ENCODE data around the gene TEAD1. TPM values are rescaled to one million over a fixed set of nuclear protein-coding genes. Genes with fewer than 3 reads are reported as not detected.
A peak's percentile ranks its signal among the peaks of the same experiment; 100 is the strongest.

The TEAD1 gene
- total and polyA plus RNA-seq, 10 of the 15 experiments (the other 5 are each of a cell fraction or from before 2014, with no cell fraction given) = 0.01 to 0.59 (median 0.04) TPM; not detected in 6

- TF ChIP-seq CTCF (IDR thresholded peaks at IDR 0.05 in 2 of 3, conservative IDR thresholded peaks at IDR 0.05 in 1 of 3; ENCODE audit: control insufficient read depth in 2 of 3, extremely low read depth in 1 of 3, insufficient read depth in 1 of 3, low read depth in 3 of 3, low read length in 3 of 3) = no peak
Measured at GRCh38 chr11:12909879-12910278, 235.7 kb downstream of the TEAD1 start (continued).

GRCh38 chr11:12914400-12914912 lies 240.2 kb downstream of the TEAD1 start:
- Histone ChIP-seq H3K4me3 (no peak overlapping the region), H3K4me1 (ENCODE audit: control insufficient read depth, insufficient read depth, low read length) (no peaks in the 10 kb centered on the region), H4K20me1 (ENCODE audit: control insufficient read depth, insufficient read depth) (no peaks in the 10 kb centered on the region), H3K27me3 (replicated peaks in 1 of 2; ENCODE audit: control insufficient read depth in 2 of 2, insufficient read depth in 2 of 2, low read length in 1 of 2) (peaks cover 0 to 6% of the 10 kb centered on the region in 2 experiments; a peak in 2 of 4 replicates), H3K9me3 (replicated peaks; ENCODE audit: control insufficient read depth, insufficient read depth, low read length) (no peaks in the 10 kb centered on the region), H3K79me2 (ENCODE audit: control insufficient read depth, insufficient read depth, low read length) (no peaks in the 10 kb centered on the region), H3K27ac (ENCODE audit: control insufficient read depth, insufficient read depth) (no peak overlapping the region), H3K9ac (ENCODE audit: control insufficient read depth, insufficient read depth, low read length) (no peak overlapping the region), H3K4me2 (ENCODE audit: control insufficient read depth, insufficient read depth) (no peak overlapping the region), H3K36me3 (ENCODE audit: control insufficient read depth in 2 of 2, insufficient read depth in 2 of 2, low read length in 1 of 2) (no peaks in the 10 kb centered on the region), H2AFZ (ENCODE audit: control insufficient read depth, low read depth, low read length) (no peak overlapping the region)
- intact Hi-C loops (cut with micrococcal nuclease; ENCODE audit: unreplicated experiment) (no loop called here), in situ Hi-C loops (cut with MboI) (no loop called here)
- POLR2A ChIA-PET = no interaction called here
- SMC1A ChIA-PET (ENCODE audit: uncharacterized antibody, unreplicated experiment) = interaction anchor here (0.6 to 1.6 kb wide), 3 partner anchors 8 to 102 kb away, joined by 3 to 5 read pairs (median 3); no protein-coding TSS in a partner anchor
- no TSS peak for BruUV-seq (replicated peaks)
- FAIRE-seq (no peak), ATAC-seq (peak; percentile 98), DNase-seq (ENCODE audit: low read depth, low spot score) (no peak)
- RAD21 ChIA-PET (ENCODE audit: unreplicated experiment) = interaction anchor here (0.5 to 0.9 kb wide), 2 partner anchors 49 to 282 kb away, joined by 3 read pairs; no protein-coding TSS in a partner anchor
- 6% methylated on average over 11 of the region's 11 CpGs for WGBS (ENCODE audit: insufficient coverage, insufficient replicate concordance, low lambda C conversion rate, missing lambda C conversion rate)
- CTCF ChIA-PET = interaction anchor here (0.7 to 1.8 kb wide), 9 partner anchors 9 to 315 kb away, joined by 3 to 5 read pairs (median 4); no protein-coding TSS in a partner anchor
- TF ChIP-seq ZSCAN29 (IDR thresholded peaks at IDR 0.05) (no peak), HDAC2 (IDR thresholded peaks at IDR 0.05) (no peak), ZBTB11 (CRISPR knock-in tag; IDR thresholded peaks at IDR 0.05) (no peak), PRDM15 (CRISPR knock-in tag; IDR thresholded peaks at IDR 0.05) (no peak), ZBTB40 (IDR thresholded peaks at IDR 0.05; ENCODE audit: borderline replicate concordance) (no peak)
